Pancreas (tissue), 10 donors: ENCODE results near the gene PPIE. TPM values are rescaled to one million over a fixed set of nuclear protein-coding genes. Genes with fewer than 3 reads are reported as not detected.
A peak's percentile ranks its signal among the peaks of the same experiment; 100 is the strongest.

Source experiments
- ATAC-seq, 4 donors: fragments of 200-7000 bp; cut with Tn5 transposase; one replicate each; pipeline versions ENCODE4 v1.8.0 to v1.9.1; 2020; ENCODE audit warnings: mild to moderate bottlenecking in 4 of 4, moderate library complexity in 4 of 4
- DNase-seq, 6 donors: peaks; one replicate each; pipeline ENCODE4 v3.0.0-alpha.2; 2020
- FAIRE-seq: peaks from 2 replicates; lab custom pipeline; 2012; peaks lifted over from hg19 to GRCh38; lab: Jason Lieb, UNC
- H3K27ac ChIP-seq, 4 donors: fragments of 200-600 bp; sonication (generic); 1 replicate in 3 of 4; 2 replicates in 1 of 4; pipeline versions ENCODE4 v1.5.0 to v1.8.0; 2020
- H3K27me3 ChIP-seq, 4 donors: fragments of 200-600 bp; one replicate each; pipeline ENCODE4 v1.8.0; 2021
- H3K36me3 ChIP-seq, 3 donors: fragments of 200-600 bp; sonication (generic) in 1 of 3; one replicate each; pipeline versions ENCODE4 v1.5.0 to v1.8.0; 2020 to 2021
- H3K4me1 ChIP-seq, 3 donors: fragments of 200-600 bp; one replicate each; pipeline ENCODE4 v1.8.0; 2021
- H3K4me3 ChIP-seq, 4 donors: fragments of 200-600 bp; sonication (generic) in 2 of 4; one replicate each; pipeline versions ENCODE4 v1.5.0 to v1.8.0; 2020 to 2021
- H3K9me3 ChIP-seq, 4 donors: fragments of 200-600 bp; one replicate each; pipeline ENCODE4 v1.8.0; 2021
- WGBS, 2 donors: extraction: QIAGEN DNeasy Blood & Tissue Kit; methylation state at CpG; one replicate each; pipeline ENCODE4 v1.1.7; 2013; 5-methylcytosine and 5-hydroxymethylcytosine counted together
- intact Hi-C, 3 donors: fragments of 100-400 bp; cut with DNase I; formaldehyde crosslinking; loops; one replicate each; pipeline versions ENCODE4 v1.11.1 to v1.14.2; 2022
- polyA plus RNA-seq, 2 donors: library from polyadenylated mRNA; stranded (reverse); fragments of 200-250 nt; gene quantifications; one replicate each; pipeline ENCODE4 v1.2.3, GENCODE V29; 2013
- total RNA-seq, 6 donors: library from RNA; stranded (reverse); fragmentation: NEBNext Ultra II Directional in 4 of 6; extraction: Animal tissue kit (Norgen Biotek cat#: 25700) in 4 of 6; gene quantifications; one replicate each; pipeline versions ENCODE4 v1.2.1 to v1.2.4, GENCODE V29; 2021 to 2023
- TF ChIP-seq, protein P1 (sequence below), 4 donors: fragments of 200-600 bp; sonication (generic) in 3 of 4; IDR thresholded peaks; one replicate each; pipeline versions ENCODE4 v1.5.0 to v1.8.0; 2021; ENCODE audit warnings: antibody characterized with exemption in 4 of 4
- donor health status: healthy with polysubstance abuse.
- donor health status: DM: no; HTN: no; CAD: no; lungs with moderate emphysema.
- donor health status: DM: no; HTN: no; CAD: no.
- donor health status: control.
- donor health status: control.
- donor health status: Bipolar disorder and iron deficiency.
- donor health status: DM: yes; HTN: yes; CAD: no.
- donor health status: DM: no; HTN: no; CAD: no.
- donor health status: DM: no; HTN: no; CAD: no.
- donor health status: DM: yes; HTN: yes; CAD: no.

Gene PPIE
- total and polyA plus RNA-seq, 8 donors, result 18.1 to 42.5 (median 27.1) TPM

DNA sequence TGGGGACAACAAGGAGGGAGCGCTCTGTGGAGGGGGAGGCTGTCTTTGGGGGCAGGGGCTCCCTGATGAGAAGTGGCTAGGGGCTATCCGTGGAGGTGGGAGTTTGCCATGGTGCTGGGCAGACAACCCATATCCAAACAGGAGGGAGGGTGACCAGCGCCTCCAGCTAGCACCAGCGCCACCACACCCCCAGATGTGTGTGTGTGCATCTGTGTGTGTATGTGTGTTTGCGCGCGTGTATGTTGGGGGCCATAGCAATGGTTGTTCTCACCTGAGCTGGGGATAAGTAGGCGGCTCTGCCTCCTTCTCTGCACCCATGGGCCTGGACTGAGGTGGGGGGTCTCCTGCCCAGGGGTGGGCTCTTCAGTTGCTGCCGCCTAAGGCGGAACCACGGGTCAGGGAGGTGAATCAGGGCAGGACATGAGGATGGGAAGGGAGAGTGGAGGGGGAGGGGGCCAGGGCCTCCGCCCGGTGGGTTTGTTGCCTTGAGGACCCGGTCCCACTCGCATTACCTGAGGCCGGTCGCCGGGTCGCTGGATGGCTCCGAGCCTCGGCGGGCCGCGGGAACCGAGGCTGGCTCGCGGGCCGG lies 47.8 kb upstream of the PPIE start:
- no peaks in the 10 kb centered on the region for H3K9me3 ChIP-seq
- no peaks in the 10 kb centered on the region for H3K27me3 ChIP-seq
- H3K4me3 ChIP-seq, result peak overlapping the region; percentile 8 to 47 (median 23)
- ATAC-seq (no peak), DNase-seq (peak in 1 of 6 donors; percentile 37), FAIRE-seq (no peak)
- TF ChIP-seq, protein P1, sequence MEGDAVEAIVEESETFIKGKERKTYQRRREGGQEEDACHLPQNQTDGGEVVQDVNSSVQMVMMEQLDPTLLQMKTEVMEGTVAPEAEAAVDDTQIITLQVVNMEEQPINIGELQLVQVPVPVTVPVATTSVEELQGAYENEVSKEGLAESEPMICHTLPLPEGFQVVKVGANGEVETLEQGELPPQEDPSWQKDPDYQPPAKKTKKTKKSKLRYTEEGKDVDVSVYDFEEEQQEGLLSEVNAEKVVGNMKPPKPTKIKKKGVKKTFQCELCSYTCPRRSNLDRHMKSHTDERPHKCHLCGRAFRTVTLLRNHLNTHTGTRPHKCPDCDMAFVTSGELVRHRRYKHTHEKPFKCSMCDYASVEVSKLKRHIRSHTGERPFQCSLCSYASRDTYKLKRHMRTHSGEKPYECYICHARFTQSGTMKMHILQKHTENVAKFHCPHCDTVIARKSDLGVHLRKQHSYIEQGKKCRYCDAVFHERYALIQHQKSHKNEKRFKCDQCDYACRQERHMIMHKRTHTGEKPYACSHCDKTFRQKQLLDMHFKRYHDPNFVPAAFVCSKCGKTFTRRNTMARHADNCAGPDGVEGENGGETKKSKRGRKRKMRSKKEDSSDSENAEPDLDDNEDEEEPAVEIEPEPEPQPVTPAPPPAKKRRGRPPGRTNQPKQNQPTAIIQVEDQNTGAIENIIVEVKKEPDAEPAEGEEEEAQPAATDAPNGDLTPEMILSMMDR (IDR thresholded peaks at IDR 0.05), result no peak
- WGBS, 2 donors, result 17 to 19% methylated on average over 25 to 28 of the region's 28 CpGs
- H3K4me1 ChIP-seq, result peaks cover 0 to 13% (median 0%) of the 10 kb centered on the region in 3 donors
- no peaks in the 10 kb centered on the region for H3K36me3 ChIP-seq
- intact Hi-C loops, result no loop called here
- no peak overlapping the region for H3K27ac ChIP-seq

DNA sequence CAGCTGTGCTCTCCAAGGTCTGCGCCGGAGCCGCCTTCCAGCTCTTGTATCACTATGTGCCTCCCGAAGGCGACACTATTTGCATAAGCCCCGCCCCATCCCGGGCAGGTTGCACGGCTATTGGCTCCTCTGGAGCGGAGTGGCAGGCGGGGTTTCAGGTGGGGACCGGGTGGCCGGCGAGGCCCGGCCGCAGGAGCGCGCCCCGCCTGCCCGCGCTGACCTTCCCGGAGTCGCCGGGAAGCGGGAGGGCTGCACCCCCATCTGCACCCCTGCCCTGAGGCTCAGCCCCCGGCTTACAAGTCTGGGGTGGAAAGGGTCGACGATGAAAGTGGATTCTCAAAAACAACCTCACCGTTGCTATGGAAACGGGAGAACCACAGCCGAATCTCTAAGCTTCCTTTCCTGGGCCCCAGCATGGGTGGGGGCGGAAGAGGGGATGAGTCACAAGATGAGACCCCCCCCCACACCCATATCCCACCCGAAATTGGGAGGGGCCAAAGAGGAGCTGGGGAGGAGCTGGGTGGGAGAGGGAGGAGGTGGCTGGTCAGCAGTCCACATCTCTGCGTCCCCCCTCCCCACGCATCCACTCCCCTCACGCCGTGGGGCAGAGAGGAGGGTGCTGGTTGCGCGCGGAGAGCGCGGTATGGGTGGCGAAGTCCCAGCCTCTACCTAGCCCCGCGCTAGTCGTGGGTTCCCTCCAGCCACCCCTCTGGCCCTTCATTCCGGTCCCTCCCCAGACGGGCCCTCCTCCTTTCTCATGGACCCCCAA lies 47.1 kb upstream of the PPIE start, which contains the start of gene HPCAL4:
Gene HPCAL4, minus strand, starts transcription at position 51 of the 769 bp plus-strand sequence. CDS start 6,830 bp downstream, outside the sequence.
- Histone ChIP-seq H3K4me3 (peak within 1 kb of the TSS; percentile 8 to 47 (median 28)), H3K27me3 (no peaks in the 10 kb centered on the region), H3K36me3 (no peaks in the 10 kb centered on the region), H3K27ac (no peak within 1 kb of the TSS), H3K9me3 (no peaks in the 10 kb centered on the region), H3K4me1 (peaks cover 0 to 13% (median 0%) of the 10 kb centered on the region in 3 donors)
- FAIRE-seq (no peak), DNase-seq (peak; percentile 92 to 98 (median 95)), ATAC-seq (peak; percentile 98 to 99 (median 98))
- intact Hi-C loops, result no loop called here
- TF ChIP-seq, protein P1 (IDR thresholded peaks at IDR 0.05), result no peak
- WGBS, 2 donors, result 2 to 3% methylated on average over 41 to 44 of the region's 47 CpGs

DNA sequence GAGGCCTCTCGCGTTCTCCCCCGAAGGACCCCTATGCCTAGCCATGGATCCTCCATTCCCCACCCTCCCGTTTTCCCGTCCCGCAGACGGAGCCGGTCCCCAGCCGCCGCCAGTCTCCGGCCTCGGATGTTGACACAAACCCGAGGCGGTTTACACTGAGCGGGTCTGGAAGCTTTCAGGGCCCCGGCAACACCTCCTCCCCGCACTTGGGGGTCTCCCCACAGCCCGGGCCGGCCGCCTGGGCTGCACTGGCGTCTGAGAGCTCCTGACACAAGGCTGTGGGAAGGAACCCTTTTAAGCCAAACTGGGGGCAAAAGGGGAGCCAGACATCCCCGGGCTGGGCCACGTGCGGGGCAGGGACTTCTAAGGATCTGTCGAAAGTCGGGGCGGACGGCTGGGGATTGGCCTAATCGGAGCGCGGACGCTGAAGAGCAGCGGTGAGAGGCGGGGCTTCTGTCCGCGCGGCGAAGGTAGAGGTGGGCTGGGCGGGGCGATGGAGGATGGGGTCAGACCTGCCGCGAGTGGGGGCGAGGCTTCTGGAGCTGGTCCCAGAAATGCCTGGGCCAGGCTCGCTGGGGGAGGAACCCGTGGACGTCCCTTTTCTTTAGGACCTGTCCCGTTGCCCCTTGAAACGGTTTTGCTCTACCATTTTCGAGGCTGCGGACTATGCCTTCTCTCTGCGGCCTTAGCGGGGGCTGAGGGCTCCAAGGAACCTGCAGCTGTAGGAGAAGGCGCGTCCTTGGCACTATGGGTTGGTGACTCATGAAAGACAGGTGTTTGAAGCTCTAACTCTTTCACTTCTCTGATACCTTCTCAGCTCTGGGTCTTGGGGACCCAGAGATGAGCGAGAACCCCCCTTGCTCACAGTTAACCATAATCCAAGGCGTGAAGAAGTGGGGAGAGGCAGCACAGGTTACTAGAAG lies 46.3 kb upstream of the PPIE start:
- Histone ChIP-seq H3K4me1 (peaks cover 0 to 13% (median 0%) of the 10 kb centered on the region in 3 donors), H3K4me3 (peak overlapping the region in 3 of 4 donors; percentile 18 to 47 (median 38)), H3K9me3 (no peaks in the 10 kb centered on the region), H3K27ac (no peak overlapping the region), H3K36me3 (no peaks in the 10 kb centered on the region), H3K27me3 (no peaks in the 10 kb centered on the region)
- intact Hi-C loops, result no loop called here
- FAIRE-seq (no peak), DNase-seq (peak in 5 of 6 donors; percentile 18 to 80 (median 57)), ATAC-seq (peak; percentile 3 to 23 (median 15))
- TF ChIP-seq, protein P1 (IDR thresholded peaks at IDR 0.05), result no peak
- 24 to 29% methylated on average over 56 of the region's 56 CpGs for WGBS, 2 donors

DNA sequence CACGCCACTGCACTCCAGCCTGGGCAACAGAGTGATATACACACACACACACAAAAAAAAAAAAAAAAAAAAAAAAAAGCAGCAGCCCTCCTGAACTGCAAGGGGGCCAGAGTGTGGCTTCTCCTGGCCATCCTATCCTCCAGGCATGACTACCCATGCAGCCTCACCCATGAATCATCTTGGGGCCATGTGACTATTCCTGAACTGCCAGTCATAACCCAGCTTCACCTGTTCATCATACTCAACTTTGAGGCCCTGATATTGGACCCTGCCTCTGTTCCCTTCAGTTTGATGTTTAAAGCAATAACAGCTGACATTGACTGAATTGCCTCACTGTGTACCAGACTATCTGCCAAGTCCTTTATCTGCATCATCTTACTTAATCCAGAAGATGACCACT lies 44.7 kb upstream of the PPIE start:
- H3K27me3 ChIP-seq, result no peaks in the 10 kb centered on the region
- H3K27ac ChIP-seq, result no peak overlapping the region
- WGBS, 2 donors, result 100% methylated on average over 1 of the region's 1 CpG
- DNase-seq, result no peak
- peaks cover 0 to 13% (median 0%) of the 10 kb centered on the region in 3 donors for H3K4me1 ChIP-seq
- TF ChIP-seq, protein P1 (IDR thresholded peaks at IDR 0.05), result no peak
- no peak for ATAC-seq
- H3K9me3 ChIP-seq, result no peaks in the 10 kb centered on the region
- no peak overlapping the region for H3K4me3 ChIP-seq
- FAIRE-seq, result no peak
- intact Hi-C loops, result no loop called here
- H3K36me3 ChIP-seq, result no peaks in the 10 kb centered on the region
